H9 (cell line): Measurements from ENCODE around the gene ALDH1A2. TPM values are rescaled to one million over a fixed set of nuclear protein-coding genes. Genes with fewer than 3 reads are reported as not detected.
"Not testable (repeated sequence)": the region's sequence is repeated elsewhere in the genome, so short reads cannot be mapped to it uniquely, and the experiment has no call there.

Experiments used
- DNase-seq: peaks from one replicate; pipeline ENCODE4 v3.0.0-alpha.2; 2017
- H2AFZ ChIP-seq: one replicate; pipeline ENCODE4 v1.6.1; 2013; ENCODE audit warnings: mild to moderate bottlenecking, low read length, control low read depth, moderate library complexity
- H2AK5ac ChIP-seq: 2 replicates; pipeline ENCODE4 v1.6.1; 2013; ENCODE audit warnings: low read length, control low read depth, mixed read lengths; ENCODE audit not compliant: insufficient read length
- H2BK120ac ChIP-seq: one replicate; pipeline ENCODE4 v1.6.1; 2013; ENCODE audit warnings: low read depth, mild to moderate bottlenecking, low read length, control low read depth, inconsistent platforms; ENCODE audit not compliant: poor library complexity, severe bottlenecking
- H2BK12ac ChIP-seq: 2 replicates; pipeline ENCODE4 v1.6.1; 2013; ENCODE audit warnings: low read length, control low read depth, mixed read lengths, low read depth; ENCODE audit not compliant: insufficient read length
- H2BK15ac ChIP-seq: 2 replicates; pipeline ENCODE4 v1.6.1; 2013; ENCODE audit warnings: low read depth, low read length, control low read depth
- H2BK20ac ChIP-seq: one replicate; pipeline ENCODE4 v1.6.1; 2013; ENCODE audit warnings: low read depth, mild to moderate bottlenecking, low read length, control low read depth, inconsistent platforms; ENCODE audit not compliant: poor library complexity, severe bottlenecking
- H2BK5ac ChIP-seq: 2 replicates; pipeline ENCODE4 v1.6.1; 2013; ENCODE audit warnings: low read length, control low read depth, mixed read lengths; ENCODE audit not compliant: insufficient read length
- H3K14ac ChIP-seq: 2 replicates; pipeline ENCODE4 v1.6.1; 2013; ENCODE audit warnings: low read length, control low read depth; ENCODE audit not compliant: insufficient read depth
- H3K18ac ChIP-seq: 2 replicates; pipeline ENCODE4 v1.6.1; 2013; ENCODE audit warnings: low read depth, mild to moderate bottlenecking, mixed read lengths, low read length, control low read depth; ENCODE audit not compliant: insufficient read length
- H3K23ac ChIP-seq: 2 replicates; pipeline ENCODE4 v1.6.1; 2013; ENCODE audit warnings: low read length, control low read depth, mixed read lengths, low read depth; ENCODE audit not compliant: insufficient read length
- H3K23me2 ChIP-seq: 2 replicates; pipeline ENCODE4 v1.6.1; 2013; ENCODE audit warnings: low read depth, mild to moderate bottlenecking, mixed read lengths, low read length, control low read depth; ENCODE audit not compliant: insufficient read length, poor library complexity, severe bottlenecking
- H3K27ac ChIP-seq: 2 replicates; pipeline ENCODE4 v1.5.1; 2013; ENCODE audit warnings: low read length, control low read depth, mixed read lengths, low read depth; ENCODE audit not compliant: insufficient read length
- H3K27me3 ChIP-seq: 2 replicates; pipeline ENCODE4 v1.6.1; 2013; ENCODE audit warnings: low read length, control low read depth, inconsistent platforms; ENCODE audit not compliant: insufficient read depth
- H3K4ac ChIP-seq: 2 replicates; pipeline ENCODE4 v1.6.1; 2013; ENCODE audit warnings: low read depth, mild to moderate bottlenecking, control low read depth, inconsistent platforms, low read length, moderate library complexity
- H3K4me1 ChIP-seq: 2 replicates; pipeline ENCODE4 v1.6.1; 2013; ENCODE audit warnings: low read length, control low read depth, inconsistent platforms; ENCODE audit not compliant: insufficient read depth
- H3K4me2 ChIP-seq: 2 replicates; pipeline ENCODE4 v1.6.1; 2013; ENCODE audit warnings: low read length, control low read depth, mixed read lengths; ENCODE audit not compliant: insufficient read length, insufficient read depth
- H3K56ac ChIP-seq: 2 replicates; pipeline ENCODE4 v1.6.1; 2013; ENCODE audit warnings: low read depth, mild to moderate bottlenecking, mixed read lengths, low read length, control low read depth; ENCODE audit not compliant: insufficient read length
- H3K79me1 ChIP-seq: 2 replicates; pipeline ENCODE4 v1.6.1; 2013; ENCODE audit warnings: low read depth, mild to moderate bottlenecking, moderate library complexity, low read length, control low read depth, inconsistent platforms; ENCODE audit not compliant: insufficient read depth, poor library complexity, severe bottlenecking
- H3K79me2 ChIP-seq: 2 replicates; pipeline ENCODE4 v1.6.1; 2013; ENCODE audit warnings: low read length, control low read depth, inconsistent platforms; ENCODE audit not compliant: insufficient read depth
- H3K9ac ChIP-seq: 2 replicates; pipeline ENCODE4 v1.6.1; 2013; ENCODE audit warnings: low read length, control low read depth, mixed read lengths; ENCODE audit not compliant: insufficient read length; ENCODE audit errors: extremely low read depth
- H3K9me3 ChIP-seq: one replicate; pipeline ENCODE4 v1.6.1; 2013; ENCODE audit warnings: low read depth, low read length, inconsistent platforms; ENCODE audit not compliant: control insufficient read depth
- H3T11ph ChIP-seq: one replicate; pipeline ENCODE4 v1.6.1; 2013; ENCODE audit warnings: mild to moderate bottlenecking, low read length, control low read depth, inconsistent platforms
- H4K20me1 ChIP-seq: one replicate; pipeline ENCODE4 v1.6.1; 2013; ENCODE audit not compliant: control insufficient read depth, insufficient read length, insufficient read depth
- H4K5ac ChIP-seq: 2 replicates; pipeline ENCODE4 v1.6.1; 2013; ENCODE audit warnings: low read depth, mild to moderate bottlenecking, mixed read lengths, low read length, control low read depth; ENCODE audit not compliant: insufficient read length
- H4K8ac ChIP-seq: replicated peaks from 2 replicates; pipeline ENCODE4 v1.6.1; 2013; ENCODE audit warnings: low read length, control low read depth, mixed read lengths, low read depth; ENCODE audit not compliant: insufficient read length
- H4K91ac ChIP-seq: 2 replicates; pipeline ENCODE4 v1.6.1; 2013; ENCODE audit warnings: low read depth, mild to moderate bottlenecking, moderate library complexity, mixed read lengths, low read length, control low read depth; ENCODE audit not compliant: insufficient read length
- H3K27ac Mint-ChIP-seq, 3 experiments: 2 replicates in 2 of 3; 3 replicates in 1 of 3; pipeline ENCODE4 v1.8.0; 2020 to 2021; ENCODE audit warnings: mixed read lengths in 3 of 3, mild to moderate bottlenecking in 1 of 3, moderate library complexity in 1 of 3
- H3K27me3 Mint-ChIP-seq: 2 replicates; pipeline ENCODE4 v1.8.0; 2021; ENCODE audit warnings: low read depth, mild to moderate bottlenecking, moderate library complexity, mixed read lengths
- H3K36me3 Mint-ChIP-seq, 3 experiments: 2 replicates in 2 of 3; 3 replicates in 1 of 3; pipeline ENCODE4 v1.8.0; 2020 to 2021; ENCODE audit warnings: low read depth in 3 of 3, mixed read lengths in 3 of 3; ENCODE audit not compliant: insufficient read depth in 1 of 3
- H3K4me1 Mint-ChIP-seq, 2 experiments: 2 replicates each; pipeline ENCODE4 v1.8.0; 2020; ENCODE audit warnings: mixed read lengths in 2 of 2
- H3K4me3 Mint-ChIP-seq, 2 experiments: 2 replicates in 1 of 2; 3 replicates in 1 of 2; pipeline ENCODE4 v1.8.0; 2020 to 2021; ENCODE audit warnings: mild to moderate bottlenecking in 2 of 2, mixed read lengths in 2 of 2, moderate library complexity in 1 of 2
- H3K9me3 Mint-ChIP-seq, 2 experiments: 2 replicates in 1 of 2; 3 replicates in 1 of 2; pipeline ENCODE4 v1.8.0; 2020; ENCODE audit warnings: mild to moderate bottlenecking in 2 of 2, mixed read lengths in 2 of 2, moderate library complexity in 1 of 2
- WGBS: extraction: QIAGEN DNeasy Blood & Tissue Kit; methylation state at CpG from one replicate; pipeline ENCODE4 v1.1.7; 2013; ENCODE audit warnings: missing lambda C conversion rate, low lambda C conversion rate, mixed read lengths; ENCODE audit not compliant: insufficient read length; ENCODE audit errors: extremely low coverage; 5-methylcytosine and 5-hydroxymethylcytosine counted together
- total RNA-seq: library from RNA; stranded (reverse); gene quantifications from 2 replicates; pipeline ENCODE4 v1.2.1, GENCODE V29; 2021
- TF ChIP-seq, protein P1 (sequence below): fragments of 200-600 bp; sonication (generic); conservative IDR thresholded peaks from 3 replicates; pipeline ENCODE4 v1.8.0; 2021; ENCODE audit warnings: antibody characterized with exemption, mild to moderate bottlenecking

ALDH1A2 gene
- total RNA-seq, 1 experiment from 2014 or later, result 0.72 TPM

DNA sequence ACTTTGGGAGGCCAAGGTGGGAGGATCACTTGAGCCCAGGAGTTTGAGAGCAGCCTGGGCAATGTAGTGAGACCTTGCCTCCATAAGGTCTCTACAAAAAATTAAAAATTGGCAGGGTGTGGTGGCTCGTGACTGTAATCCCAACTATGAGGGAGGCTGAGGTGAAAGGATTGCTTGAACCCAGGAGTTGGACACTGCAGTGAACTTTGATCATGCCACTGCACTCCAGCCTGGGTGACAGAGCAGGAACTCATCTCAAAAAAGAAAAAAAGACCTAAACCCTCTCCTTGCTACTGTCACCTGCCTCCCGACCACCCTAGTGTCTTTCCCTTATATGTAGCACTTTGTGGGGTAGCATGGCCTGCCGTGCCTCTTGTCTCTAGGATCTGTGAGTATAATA is 48.9 kb upstream of the ALDH1A2 start:
- no peak overlapping the region for H3K18ac ChIP-seq
- H3K4me2 ChIP-seq, result no peak overlapping the region
- no peak overlapping the region for H2AK5ac ChIP-seq
- H3K56ac ChIP-seq, result no peak overlapping the region
- Mint-ChIP-seq H3K4me3 (no peak overlapping the region), H3K36me3 (no peaks in the 10 kb centered on the region), H3K4me1 (peaks cover 5 to 9% of the 10 kb centered on the region in 2 experiments), H3K27ac (no peak overlapping the region), H3K27me3 (no peaks in the 10 kb centered on the region), H3K9me3 (no peaks in the 10 kb centered on the region)
- H3K9me3 ChIP-seq, result no peaks in the 10 kb centered on the region
- no peak overlapping the region for H4K5ac ChIP-seq
- H3K27ac ChIP-seq, result no peak overlapping the region
- no peak overlapping the region for H3K23ac ChIP-seq
- H2BK120ac ChIP-seq, result no peak overlapping the region
- H3K79me2 ChIP-seq, result no peaks in the 10 kb centered on the region
- DNase-seq, result no peak
- no peak overlapping the region for H4K91ac ChIP-seq
- H3K14ac ChIP-seq, result no peak overlapping the region
- no peak overlapping the region for H2BK12ac ChIP-seq
- H3K79me1 ChIP-seq, result no peaks in the 10 kb centered on the region
- H3K4me1 ChIP-seq, result peaks cover 2% of the 10 kb centered on the region; the same call in 1 of the 2 replicates
- TF ChIP-seq, protein P1, sequence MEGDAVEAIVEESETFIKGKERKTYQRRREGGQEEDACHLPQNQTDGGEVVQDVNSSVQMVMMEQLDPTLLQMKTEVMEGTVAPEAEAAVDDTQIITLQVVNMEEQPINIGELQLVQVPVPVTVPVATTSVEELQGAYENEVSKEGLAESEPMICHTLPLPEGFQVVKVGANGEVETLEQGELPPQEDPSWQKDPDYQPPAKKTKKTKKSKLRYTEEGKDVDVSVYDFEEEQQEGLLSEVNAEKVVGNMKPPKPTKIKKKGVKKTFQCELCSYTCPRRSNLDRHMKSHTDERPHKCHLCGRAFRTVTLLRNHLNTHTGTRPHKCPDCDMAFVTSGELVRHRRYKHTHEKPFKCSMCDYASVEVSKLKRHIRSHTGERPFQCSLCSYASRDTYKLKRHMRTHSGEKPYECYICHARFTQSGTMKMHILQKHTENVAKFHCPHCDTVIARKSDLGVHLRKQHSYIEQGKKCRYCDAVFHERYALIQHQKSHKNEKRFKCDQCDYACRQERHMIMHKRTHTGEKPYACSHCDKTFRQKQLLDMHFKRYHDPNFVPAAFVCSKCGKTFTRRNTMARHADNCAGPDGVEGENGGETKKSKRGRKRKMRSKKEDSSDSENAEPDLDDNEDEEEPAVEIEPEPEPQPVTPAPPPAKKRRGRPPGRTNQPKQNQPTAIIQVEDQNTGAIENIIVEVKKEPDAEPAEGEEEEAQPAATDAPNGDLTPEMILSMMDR, result no peak
- no peak overlapping the region for H2BK5ac ChIP-seq
- H2BK20ac ChIP-seq, result no peak overlapping the region
- no peak overlapping the region for H2BK15ac ChIP-seq
- H4K20me1 ChIP-seq, result no peaks in the 10 kb centered on the region
- no CpG with 5 or more reads among the region's 3 CpGs for WGBS
- H3K23me2 ChIP-seq, result no peaks in the 10 kb centered on the region
- H3K4ac ChIP-seq, result no peak overlapping the region
- H3K27me3 ChIP-seq, result no peaks in the 10 kb centered on the region
- H4K8ac ChIP-seq, result no peak overlapping the region
- no peak overlapping the region for H3K9ac ChIP-seq
- no peak overlapping the region for H2AFZ ChIP-seq
- H3T11ph ChIP-seq, result no peak overlapping the region

DNA sequence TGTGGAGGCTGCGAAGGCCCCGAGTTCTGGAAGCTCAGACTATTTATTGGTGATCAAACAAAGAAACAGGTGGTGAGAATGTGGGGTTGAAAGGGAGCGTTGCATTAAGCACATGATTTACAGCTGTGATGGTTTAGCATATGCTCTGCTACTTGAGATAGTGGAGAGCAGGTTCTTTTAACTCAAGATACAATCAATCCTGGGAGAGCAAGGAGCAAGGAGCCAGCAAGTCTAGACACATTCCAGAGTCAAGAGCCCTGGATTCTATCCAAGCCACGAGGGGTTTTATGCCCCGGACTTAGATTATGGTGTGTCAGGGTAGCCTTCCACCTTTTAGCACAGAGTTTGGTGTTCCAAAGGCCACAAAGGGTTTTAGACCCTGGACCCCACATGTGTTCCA is 47.8 kb upstream of the ALDH1A2 start:
- not testable (repeated sequence) for H2BK120ac ChIP-seq, H2AK5ac ChIP-seq, H2AFZ ChIP-seq, H2BK12ac ChIP-seq, H4K5ac ChIP-seq, H3K27me3 Mint-ChIP-seq, H3K9ac ChIP-seq, H2BK15ac ChIP-seq, H3K23me2 ChIP-seq, H3K9me3 Mint-ChIP-seq, H3K14ac ChIP-seq, H3K4me1 ChIP-seq, DNase-seq, H2BK5ac ChIP-seq, H3K9me3 ChIP-seq, H3T11ph ChIP-seq, H3K23ac ChIP-seq, H3K56ac ChIP-seq, H3K4ac ChIP-seq, H3K4me1 Mint-ChIP-seq, H3K36me3 Mint-ChIP-seq, H3K27ac Mint-ChIP-seq, H3K79me1 ChIP-seq, H3K4me2 ChIP-seq, H4K91ac ChIP-seq, H3K27ac ChIP-seq, H2BK20ac ChIP-seq, H3K18ac ChIP-seq, H4K20me1 ChIP-seq, H3K27me3 ChIP-seq, H3K79me2 ChIP-seq, H3K4me3 Mint-ChIP-seq, H4K8ac ChIP-seq
- WGBS, result no CpG with 5 or more reads among the region's 5 CpGs
